NCI-H2196 treated with DMSO at 0.1 percent for 48 hours (cell line): ENCODE results near the gene MAPRE3.
A peak's percentile ranks its signal among the peaks of the same experiment; 100 is the strongest.
"Not testable (repeated sequence)": the region's sequence is repeated elsewhere in the genome, so short reads cannot be mapped to it uniquely, and the experiment has no call there.

Source experiments
- DNase-seq: peaks from one replicate; lab custom pipeline; 2025; ENCODE audit not compliant: unreplicated experiment; lab: John Stamatoyannopoulos, UW

Gene MAPRE3

DNA sequence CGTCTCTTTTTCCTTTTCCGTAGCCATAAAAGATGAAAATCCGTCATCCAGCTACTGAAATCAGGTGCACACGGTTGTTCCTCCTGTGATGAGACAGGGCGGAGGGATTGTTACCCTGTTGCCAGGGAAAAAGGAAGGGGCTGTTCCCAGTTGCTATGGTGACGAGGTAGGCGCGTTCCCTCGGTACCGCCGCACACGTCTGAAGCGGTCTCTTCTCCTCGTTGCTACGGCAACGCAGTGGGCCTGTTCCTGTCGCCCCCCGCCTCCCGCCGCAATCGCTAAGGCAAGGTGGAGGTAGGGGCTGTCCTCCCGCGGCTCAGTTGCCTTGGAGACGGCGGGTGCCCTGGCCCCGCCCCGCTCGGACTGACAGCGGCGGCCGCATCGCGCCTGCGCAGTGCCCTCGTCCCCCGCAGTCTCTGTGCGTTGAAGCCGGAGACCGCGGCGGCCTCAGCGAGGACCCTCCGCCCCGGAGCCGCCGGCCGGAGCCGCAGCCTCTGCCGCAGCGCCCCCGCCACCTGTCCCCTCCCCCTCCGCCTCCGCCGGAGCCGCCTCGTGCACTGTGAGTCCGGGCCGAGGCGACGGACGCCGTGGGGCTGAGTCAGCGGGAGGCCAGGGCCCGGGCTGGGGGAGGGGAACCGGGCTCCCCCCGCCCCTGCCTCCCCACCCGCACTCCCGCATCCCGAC lies at the start of gene MAPRE3:
Gene MAPRE3 (plus strand): TSS at position 394 of the 684 bp plus-strand sequence. CDS start 51,582 bp downstream, outside the sequence.
- DNase-seq: peak; percentile 90

DNA sequence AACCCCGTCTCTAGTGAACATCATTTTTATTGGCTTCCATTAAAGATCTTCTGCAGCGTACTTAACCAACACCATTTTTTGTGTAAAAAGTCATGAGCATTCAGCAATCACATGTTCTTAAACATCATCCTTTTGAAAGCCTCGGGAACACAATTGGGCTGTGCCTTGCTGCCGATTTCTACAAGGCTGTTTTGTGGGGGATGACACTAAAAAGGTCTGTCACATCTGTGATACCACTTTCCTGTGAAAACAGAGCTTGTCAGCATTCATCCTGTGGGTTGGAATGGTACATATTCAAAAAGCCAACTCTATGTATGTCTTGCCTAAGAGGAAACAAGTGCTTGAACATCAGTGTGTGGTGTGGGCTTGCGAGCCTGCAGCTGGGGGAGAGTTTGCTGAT lies 49.1 kb upstream of the MAPRE3 start:
- DNase-seq: no peak

DNA sequence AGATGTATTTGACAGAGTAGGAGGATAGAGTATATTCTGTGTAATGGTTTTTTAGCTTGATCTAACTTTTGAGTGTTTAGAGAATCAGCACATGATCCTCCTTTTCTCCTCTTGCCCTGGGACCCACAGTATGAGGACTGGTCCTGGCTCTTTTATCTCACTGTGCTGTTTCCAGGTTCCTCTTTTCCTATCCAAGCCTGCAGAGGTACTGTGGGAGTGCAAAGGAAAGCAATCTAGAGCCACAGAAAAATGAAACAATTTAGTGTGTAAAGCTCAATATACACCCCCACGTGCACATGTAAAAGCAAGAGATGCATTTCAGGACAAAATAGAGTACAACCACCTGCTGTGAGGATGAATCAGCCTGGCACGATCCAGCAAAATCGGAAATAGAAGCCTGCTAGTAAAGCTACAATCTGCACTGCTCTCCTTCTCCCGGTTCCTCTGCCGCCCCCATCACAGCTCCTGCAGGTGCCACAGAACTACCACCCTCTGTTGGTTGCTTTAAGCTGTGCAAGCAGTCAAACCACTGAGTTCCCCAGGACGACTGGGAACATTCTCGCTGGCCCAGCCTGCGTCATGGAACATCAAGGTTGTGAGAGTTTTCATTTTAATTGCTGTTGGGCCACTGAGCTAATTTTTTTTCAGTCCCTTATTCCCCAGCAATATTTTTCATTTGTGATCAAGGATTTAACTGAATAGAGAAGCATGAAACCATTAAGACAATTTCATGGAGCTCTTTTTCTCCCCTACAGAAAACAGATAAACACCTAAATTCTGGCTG lies 47.8 kb upstream of the MAPRE3 start:
- peak; percentile 63 for DNase-seq

DNA sequence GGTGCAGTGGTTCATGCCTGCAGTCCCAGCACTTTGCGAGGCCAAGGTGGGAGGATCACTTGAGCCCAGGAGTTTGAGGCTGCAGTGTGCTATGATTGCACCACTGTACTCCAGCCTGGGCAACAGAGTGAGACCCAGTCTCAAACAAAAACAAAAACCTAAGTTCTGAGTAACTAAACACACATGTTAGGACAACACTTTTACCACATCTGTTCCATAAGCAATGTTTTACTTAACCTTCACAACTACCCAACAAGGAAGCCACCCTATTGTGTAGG lies 47.3 kb upstream of the MAPRE3 start:
- DNase-seq: not testable (repeated sequence)

DNA sequence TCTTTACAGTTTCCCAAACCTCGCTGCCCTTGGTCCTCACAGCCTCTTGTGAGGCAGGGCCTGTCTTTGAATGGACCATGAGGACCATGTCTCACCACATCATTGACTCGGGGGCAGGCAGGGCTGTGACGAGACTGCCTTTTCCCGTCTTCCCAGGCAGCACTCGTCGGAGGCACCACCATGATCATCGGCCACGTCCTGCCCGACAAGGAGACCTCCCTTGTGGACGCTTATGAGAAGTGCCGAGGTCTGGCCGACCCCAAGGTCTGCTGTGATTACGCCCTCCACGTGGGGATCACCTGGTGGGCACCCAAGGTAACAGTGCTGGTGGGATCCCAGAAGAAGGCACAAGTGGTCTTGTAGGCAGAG lies 45.7 kb upstream of the MAPRE3 start:
- no peak for DNase-seq

DNA sequence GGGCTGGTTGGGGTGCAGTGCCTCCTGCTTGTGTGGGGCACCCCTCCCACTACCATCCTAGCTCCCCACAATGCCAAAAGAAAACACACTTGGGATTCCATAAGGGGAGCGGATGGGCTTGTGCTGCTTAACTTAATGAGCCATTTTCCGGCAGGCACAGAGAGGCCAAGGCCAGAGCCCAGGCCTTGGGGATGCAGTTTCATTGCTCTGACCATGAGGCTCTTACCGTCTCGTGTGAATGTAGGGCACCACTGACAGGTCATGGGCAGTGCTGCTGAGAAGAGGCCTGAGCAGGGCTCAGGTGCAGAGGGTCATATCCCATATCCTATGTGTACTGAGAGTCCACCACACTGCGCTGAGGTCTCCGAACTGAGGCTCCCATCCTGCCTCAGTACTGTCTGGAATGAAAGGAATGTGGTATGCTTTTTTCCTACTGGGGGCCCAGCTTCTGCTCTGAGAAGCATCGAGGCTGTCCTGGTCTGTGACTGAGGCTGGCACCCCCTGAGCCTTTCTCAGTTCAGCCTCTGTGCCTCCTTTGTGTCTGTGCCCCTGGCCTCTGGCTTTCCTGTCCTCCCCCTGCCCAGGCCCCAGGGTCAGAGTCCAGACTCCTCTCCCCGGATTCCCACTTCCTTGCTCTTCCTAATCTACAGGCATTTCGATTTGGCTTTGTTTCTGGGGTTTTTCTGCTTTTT lies 45.2 kb upstream of the MAPRE3 start:
- DNase-seq: no peak

DNA sequence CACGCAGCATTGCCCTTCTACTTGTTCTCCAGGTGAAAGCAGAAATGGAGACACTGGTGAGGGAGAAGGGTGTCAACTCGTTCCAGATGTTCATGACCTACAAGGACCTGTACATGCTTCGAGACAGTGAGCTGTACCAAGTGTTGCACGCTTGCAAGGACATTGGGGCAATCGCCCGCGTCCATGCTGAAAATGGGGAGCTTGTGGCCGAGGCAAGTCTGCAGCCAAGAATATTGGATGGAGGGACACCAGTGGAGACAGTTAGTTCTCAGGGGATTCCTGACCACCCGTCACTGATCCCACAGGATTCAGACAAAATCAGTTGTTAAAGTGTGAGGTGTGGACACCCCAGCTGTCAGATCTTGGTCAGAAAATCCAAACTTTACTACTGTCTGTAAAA lies 43.2 kb upstream of the MAPRE3 start:
- no peak for DNase-seq

DNA sequence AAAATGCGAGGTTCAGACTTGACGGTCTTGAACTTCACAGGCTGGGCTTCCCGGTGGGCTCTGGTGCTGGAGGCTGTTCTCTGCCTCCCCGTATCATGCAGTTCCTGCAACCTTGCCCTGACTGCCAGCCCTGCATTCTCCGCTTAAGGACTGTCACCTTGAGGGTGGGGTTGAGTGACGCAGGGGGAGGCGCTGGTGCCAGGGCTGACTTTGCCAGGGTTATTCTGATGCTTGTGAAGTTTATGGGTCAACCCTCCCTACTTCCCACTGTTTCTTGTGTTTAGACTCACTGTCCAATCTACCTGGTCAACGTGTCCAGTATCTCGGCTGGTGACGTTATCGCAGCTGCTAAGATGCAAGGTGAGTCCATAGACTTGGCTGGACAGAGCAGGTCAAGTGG lies 37.5 kb upstream of the MAPRE3 start:
- no peak for DNase-seq

DNA sequence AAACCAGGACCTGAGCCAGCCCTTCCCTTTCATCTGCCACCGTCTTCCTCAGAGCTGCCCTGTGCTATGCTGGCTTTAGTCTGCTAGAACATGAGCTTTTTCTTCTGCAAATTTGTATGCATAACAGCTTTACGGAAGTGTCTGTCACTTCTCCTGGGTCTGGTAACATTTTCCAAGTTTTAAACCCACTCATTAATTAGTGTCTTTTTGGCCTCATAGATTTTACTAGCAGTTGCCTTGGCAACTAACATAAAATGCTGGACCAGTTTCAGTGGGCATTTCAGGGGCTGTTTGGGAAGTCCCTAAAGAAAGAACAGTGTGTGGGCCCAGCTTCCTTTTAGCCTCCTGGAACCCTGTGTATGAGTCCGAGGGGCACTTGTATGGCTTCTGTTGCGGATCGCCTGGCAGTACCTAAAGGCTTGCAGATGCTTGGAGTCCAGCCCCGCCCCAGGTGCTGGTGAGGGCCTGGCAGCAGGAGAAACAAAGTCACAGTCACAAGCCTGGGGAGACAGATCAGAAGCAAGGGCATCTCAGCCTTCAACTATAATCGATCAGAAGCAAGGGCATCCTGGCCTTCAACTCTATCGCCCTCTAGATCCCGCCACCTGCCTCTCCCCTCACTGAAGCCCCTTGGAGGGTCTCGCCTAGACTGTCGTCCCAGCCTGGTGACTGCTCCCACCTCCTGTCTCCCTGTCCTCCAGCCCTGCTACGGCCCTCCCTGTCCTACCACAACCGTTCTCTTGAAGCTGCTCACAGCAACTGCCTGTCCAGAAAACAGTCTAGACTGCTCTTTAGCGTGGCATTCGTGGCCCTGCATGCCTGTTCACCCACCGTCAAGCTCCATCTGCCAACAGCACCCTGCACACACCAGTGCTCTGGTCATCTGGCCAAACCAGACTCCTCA lies 36.8 kb upstream of the MAPRE3 start:
- DNase-seq: no peak

DNA sequence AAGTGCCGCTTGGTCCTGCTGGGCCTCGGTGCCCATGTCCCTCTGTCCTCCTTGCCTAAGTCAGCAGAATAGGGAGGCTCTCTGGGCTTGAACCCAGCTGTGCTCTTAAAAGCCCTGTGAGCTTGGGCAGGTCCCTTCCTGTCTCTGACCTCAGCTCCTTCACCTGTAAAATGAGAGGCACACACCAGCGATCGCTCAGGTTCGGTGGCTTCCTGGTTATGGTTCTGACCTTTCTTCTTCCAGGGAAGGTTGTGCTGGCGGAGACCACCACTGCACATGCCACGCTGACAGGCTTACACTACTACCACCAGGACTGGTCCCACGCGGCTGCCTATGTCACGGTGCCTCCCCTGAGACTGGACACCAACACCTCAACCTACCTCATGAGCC lies 36.1 kb upstream of the MAPRE3 start:
- DNase-seq: no peak

DNA sequence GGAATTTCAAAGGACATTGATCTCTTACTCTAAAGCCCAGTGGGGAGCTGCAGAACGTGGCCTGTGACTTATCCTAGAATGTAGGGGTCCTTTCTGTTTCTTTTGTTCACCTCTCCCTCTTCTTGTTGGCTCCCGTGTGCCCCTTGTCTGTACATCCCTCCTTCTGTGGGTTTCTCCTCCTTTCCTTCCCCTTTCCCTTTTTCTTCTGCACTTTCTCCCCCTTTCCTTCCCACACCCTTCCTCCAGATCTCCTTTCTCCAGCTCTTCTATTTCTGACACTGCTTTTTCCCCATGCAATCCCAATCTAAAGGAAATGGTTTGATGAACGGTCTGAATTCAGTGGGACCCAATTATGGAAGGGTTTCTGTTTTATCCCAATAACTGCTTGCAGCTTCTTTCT lies 35.5 kb upstream of the MAPRE3 start:
- no peak for DNase-seq

DNA sequence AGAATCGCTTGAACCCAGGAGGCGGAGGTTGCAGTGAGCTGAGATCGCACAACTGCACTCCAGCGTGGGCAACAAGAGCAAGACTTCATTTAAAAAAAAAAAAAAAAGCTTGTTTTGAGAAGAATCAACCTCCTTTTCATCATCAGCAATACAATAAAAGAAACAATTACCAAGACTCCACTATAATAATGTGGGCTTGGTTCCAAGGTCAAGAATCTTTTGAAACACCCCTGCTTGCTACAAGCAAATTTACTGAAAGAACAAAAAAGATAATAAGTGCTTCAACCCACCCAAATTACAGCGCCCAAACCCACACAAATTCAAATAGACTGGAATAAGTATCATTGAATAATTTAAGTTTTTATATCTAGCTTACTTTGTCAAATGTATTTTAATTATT lies 33.6 kb upstream of the MAPRE3 start:
- no peak for DNase-seq

DNA sequence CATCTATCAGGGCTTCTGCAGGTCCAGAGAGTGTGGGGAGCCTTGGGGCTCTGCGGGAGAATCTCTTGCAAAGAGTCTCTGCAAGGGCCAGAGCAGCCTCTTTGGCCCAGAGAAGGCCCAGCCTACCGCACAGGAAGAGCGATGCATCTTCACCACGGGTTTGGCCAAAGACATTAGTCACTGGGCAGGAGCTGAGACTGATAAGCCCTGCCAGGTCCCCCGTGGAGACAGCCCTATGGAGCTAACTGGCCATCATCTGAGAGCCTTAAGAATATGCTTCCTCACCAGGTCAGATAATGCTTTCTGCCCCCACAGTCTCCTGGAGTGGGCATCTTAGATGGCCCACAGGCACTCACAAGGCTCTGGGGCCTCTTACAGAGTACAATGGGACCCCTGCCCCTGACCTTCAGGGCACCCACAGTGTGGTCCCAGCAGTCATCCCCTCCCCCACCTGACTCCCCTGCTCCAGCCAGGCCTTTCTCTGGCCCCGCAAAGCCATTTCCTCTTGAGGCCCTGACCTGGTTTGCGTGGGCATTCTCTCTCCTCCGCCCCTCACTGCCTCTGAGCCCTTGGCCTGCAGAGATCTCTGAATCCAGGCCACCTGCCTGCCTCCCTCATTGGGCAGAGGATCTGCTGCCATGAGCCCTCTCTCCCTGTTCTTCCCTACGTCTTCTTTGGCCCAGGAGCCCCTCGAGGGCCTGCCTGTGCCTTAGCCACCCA lies 31.9 kb upstream of the MAPRE3 start:
- no peak for DNase-seq

DNA sequence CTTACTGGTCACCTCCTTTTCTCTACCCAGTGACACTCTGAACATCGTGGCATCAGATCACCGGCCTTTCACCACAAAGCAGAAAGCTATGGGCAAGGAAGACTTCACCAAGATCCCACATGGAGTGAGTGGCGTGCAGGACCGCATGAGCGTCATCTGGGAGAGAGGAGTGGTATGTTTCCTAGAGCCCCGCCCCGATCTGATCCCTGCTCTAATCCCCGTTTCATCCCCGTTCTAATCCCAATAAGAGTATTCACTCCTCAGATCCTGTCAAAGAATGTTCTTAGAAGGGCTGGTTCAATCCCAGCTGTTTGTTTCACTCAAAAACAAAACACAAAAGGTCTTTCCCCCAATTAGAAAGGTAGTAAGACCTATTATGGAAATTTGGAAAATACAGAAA lies 30.4 kb upstream of the MAPRE3 start:
- DNase-seq: no peak

DNA sequence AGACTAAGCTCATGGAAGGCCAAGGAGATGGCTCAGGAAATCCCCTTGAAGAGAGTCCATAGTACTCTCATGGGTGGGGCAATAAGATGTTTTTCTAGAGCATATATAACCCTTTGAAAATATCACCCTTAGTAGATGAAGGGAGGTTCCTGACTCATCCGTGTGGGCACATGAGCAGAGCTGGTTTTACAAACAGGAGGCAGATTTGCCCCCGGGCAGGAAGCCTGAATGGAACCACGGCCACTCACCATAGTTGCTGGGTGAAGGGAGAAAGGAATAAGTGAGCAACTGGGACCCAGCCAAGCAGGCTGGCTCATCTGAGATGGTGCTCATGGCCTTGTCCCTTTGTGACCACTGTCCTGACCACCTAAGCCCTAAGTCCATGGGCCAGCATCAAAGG lies 29.0 kb upstream of the MAPRE3 start:
- no peak for DNase-seq

DNA sequence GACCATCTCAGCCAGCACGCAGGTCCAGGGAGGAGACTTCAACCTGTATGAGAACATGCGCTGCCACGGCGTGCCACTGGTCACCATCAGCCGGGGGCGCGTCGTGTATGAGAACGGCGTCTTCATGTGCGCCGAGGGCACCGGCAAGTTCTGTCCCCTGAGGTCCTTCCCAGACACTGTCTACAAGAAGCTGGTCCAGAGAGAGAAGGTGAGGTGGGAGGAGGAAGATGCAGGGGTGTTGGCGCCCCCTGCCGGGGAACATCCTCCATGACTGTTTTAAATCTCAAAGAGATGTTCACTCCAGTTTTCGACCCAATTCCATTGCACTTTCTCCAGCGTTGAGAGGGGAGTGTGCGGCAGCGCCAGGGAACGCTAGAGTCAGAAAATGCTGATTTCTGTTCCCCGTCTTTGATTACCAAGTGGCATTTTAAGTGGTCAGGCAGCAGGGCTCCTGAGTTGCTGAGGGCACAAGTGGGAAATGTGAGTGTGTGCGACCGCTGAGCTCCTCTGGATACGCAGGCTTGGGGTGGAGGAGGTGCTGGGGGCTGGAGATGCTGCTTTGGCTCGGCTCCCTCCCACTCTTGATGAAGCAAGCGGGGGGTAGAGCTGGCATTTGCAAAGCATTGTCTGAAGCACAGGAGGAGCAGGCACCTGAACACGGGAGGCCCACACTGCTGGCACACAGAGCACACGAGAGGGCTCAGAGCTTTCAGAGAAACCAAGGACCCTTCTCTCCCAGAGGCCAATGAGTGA lies 27.7 kb upstream of the MAPRE3 start:
- DNase-seq: no peak

DNA sequence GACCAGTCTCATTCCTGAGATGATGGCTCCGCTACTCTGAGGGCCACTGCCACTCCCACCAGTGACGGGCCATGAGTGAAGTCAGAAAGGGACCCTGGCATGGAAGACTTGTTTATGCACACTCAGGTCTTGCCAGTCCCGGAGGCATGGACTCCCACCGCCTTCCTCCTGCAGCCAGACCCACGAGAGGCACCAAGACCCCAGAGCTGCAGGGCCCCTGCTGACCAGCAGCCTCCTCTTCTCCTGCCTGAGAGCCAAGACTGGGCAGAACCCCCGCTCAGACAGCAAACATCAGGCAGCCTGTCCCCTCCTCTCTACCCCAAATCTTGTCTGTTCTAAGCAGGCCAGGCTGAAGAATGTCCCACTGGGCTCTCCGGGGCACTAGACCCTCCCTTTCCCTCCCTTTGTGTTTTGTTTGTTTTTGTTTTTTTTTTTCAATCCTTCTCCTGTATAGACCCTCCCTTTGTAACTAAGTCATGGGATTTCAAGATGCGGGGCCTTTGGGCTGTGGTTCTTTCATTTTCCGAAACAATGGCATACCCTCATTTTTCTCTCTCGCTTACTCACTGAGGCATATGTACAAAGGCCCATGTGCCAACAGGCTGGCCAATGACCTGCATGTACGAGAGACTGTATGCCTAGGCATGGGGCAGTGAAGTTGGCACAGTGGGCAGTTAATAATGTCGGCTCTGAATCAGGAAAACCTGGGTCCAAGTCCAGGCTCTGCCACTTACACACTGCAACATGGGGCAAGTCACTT lies 24.3 kb upstream of the MAPRE3 start:
- DNase-seq: no peak

DNA sequence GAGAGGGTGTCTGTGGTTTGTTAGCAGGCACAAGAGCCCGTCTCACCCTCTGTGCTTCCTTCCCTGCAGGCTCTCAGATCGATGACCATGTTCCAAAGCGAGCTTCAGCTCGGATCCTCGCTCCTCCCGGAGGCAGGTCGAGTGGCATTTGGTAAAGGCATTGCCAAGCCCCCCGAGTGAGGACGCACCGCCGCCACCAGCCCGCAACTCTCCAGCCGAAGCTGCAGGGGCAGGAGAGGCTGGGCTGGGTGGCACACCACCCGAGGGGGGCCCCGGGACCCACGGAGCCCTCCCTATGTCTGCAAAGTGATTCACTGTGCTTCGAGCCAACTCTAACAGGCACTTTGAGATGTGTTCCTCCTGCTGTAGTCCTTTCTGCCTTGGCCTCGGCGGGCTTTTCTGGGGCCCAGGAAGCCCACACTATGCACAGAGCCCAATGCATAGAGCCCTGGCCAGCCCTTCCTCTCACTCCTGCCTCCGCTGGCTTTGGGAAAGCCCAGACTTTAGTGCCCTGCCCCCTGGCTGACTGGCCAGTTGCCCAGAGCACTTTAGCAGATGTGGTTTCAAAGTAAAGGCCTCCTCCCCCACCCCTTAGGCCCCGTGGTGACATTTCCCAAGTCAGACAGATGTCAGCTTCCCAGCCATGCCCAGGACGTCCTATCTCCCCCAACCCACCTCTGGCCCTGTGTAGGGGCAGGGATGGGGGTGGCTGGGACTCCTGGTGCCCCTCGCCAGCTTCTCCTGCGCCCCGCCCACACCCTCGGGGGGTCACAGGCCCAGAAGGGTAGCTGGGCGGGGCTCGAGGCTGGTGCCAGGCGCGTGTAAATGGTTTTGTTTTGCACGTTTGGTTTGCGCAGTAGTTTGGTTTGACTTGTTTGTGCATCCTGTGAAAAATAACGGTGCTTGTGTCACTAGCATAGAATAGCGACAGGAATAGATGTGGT lies 23.3 kb upstream of the MAPRE3 start:
- DNase-seq: peak; percentile 59
